HG03066 (cell line): ENCODE results near the gene TTC12.
"Not testable (repeated sequence)": the region's sequence is repeated elsewhere in the genome, so short reads cannot be mapped to it uniquely, and the experiment has no call there.

Source experiments
- ATAC-seq: cut with Tn5 transposase; IDR thresholded peaks from one replicate; pipeline ENCODE4 v1.9.1; 2021; ENCODE audit warnings: low read depth; ENCODE audit not compliant: unreplicated experiment

TTC12 gene

DNA sequence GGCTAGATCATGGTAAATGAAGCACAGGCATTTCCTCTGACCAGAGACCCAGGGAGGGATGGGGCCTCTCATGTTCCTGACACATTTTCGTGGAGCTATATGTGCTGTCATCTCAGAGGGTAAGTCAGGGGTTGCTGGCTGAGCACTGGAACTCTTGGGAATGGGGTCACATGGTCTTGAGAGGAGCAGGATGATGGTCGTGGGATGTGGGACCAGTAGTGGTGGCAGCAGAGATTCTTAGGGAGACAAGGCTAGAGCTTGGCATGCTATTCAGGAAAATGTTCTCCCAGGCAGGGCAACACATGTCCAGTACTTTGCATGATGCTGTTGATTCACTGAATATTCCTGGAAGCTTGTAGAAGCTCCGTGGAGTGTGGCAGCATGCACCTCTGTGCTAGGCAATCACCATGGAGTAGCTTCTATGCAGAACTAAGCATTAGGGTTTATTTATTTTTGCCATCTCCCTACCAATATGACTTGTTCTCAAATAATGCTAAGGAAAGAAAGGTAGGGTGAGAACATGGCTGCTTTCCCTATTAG is 31.4 kb upstream of the TTC12 start:
- no peak for ATAC-seq

DNA sequence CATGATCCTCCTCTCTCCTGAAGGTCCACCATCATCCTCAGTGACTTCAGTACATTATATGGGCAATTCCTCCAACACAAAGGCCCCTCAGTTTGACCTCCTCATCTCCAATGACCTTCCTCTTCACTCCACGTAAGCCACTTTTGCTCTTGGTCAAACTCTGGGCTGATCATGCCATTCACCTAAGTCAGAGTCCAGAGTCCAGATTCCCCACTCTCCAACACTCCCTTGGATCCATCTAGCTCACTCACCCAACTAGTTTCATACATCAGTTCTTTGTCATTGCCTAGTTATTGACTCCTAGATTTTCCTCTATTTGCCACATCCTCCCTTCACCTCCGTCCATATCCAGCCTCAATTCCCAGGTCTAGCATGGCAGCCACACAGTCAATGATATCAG is 30.5 kb upstream of the TTC12 start:
- no peak for ATAC-seq

DNA sequence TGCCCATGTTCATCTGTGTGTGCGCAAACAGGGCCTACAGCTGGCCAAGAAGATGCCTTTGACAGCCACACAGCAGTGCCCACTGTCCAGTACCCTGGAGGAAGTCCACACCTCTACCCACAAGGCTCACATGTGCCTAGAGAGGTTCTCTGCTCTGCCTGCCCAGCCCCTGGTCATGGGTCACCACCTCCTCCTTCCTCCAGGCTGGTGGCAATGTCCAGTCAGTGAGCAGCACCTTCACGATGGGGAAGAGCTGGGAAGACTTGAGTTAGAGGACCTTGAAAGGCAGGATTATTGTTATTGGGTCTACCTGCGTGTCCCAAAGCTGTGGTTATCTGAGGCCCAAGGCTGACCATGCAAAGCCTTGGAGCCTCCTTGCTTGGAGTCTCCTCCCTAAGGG is 28.4 kb upstream of the TTC12 start:
- no peak for ATAC-seq

GRCh38 chr11:113286509-113287497 is 27.6 kb upstream of the TTC12 start:
- no peak for ATAC-seq

GRCh38 chr11:113287801-113288200 is 26.6 kb upstream of the TTC12 start:
- ATAC-seq = no peak

DNA sequence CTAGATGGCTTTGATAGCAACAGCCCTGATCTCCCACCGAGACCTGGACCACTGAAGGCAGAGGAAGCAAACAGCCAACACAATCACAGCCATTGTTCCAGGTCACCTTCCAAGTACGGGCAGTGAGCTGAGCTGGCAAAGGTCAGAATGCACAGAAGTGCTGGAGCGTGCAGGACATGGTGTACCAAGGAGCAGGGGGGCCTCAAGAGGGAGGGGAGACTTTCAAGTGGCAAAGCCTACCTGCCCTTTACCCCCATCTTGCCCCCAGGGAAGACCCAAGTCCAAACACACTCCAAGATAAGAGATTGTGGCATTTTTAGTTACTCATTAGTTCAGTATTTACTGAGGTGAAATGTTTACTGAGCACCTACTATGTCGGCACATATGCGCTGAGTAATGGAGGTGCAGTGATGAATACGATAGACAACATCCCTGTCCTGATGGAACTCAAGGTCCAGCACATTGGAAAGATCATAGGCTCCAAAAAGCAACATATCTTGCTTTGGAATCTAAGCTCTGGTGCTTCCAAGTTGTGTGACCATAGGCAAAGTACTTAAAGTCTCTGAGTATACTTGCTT is 26.0 kb upstream of the TTC12 start:
- no peak for ATAC-seq

DNA sequence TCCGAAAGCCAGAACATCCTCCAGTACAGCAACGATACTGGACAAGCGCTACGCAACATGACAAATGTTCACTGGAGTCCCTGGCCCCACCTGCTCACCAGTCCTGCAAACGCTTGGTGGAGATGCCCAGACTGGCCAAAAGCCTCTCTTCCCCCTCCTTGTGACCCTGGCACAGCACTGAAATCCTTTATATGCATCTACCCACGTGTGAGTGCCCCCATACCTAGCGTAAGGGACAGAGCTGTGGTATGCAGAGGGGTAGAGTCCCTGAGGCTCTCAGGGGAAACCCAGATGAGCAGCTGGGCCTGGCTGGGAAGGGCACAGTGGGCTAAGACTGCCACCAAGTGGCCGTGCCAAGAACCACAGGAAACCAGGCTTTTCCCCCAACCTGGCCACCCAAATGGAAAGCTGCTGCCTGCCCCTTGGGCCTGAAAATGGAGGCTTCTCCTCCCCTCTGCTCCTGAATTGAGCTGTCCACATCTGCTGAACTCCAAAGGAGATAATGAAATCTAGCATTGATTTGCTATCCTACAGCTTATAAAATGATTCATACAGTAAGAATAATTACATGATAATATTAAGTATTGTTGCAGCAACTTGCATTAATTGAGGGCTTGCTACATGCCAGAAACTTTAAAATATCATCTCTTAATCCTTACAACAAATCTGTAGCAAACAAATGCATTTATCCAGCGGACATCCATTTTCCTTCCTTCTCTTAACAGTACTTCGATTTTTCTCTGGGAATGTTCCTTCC is 24.8 kb upstream of the TTC12 start:
- peak; percentile 94 for ATAC-seq

GRCh38 chr11:113293936-113294335 is 20.4 kb upstream of the TTC12 start:
- no peak for ATAC-seq

DNA sequence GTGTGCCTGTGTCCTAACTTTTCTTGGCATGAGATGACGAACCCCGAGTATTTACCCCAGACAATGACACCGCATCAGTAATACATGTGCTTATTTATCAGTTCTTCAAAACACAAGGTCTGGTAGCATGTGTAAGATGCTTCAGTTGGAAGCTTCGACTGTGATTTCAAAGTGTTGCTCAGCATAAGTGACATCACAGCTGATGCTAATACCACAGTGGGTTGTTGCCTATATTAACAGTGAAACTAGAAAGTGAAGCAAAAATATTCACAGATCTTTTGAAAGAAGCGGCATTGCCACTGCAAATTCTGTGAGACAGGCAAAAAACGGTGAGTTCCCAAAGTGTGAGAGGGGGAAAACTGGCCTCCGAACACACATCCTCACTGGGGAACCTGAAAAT is 18.4 kb upstream of the TTC12 start:
- ATAC-seq = no peak

DNA sequence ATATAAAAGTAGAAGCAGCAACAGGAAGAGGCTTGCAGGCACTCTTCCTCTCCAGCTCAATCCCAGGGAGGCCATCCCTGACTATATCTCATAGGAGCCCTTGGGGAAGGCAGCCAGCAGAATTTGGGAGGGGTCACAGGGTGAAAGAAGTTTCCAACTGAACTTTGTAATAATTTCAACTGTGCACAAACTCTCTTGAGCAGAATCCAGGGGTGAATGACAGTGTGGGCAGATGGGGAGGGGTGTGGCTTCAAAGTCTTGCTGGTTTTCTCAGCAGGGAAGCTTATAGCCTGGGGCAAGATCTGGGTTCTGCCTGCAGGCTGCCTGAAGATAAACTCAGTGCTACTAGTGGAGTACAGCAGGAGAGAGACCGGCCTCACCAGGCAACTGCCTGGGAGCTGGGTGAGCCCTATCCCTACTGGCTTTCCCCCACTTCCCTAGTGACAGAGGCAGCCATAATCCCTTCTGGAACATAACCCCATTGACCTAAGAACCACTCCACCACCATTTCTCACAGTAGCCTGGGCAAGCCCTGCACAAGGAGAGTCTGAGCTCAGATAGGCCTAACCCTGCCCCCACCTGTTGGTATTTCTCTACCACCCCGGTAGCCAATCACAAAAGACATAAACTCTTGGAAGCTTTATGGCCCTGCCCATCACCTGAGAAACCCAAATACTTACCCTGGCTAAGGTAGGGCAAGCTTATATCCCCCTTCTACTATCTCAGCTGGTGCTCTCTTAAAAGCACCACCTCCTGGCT is 17.8 kb upstream of the TTC12 start:
- ATAC-seq = no peak

DNA sequence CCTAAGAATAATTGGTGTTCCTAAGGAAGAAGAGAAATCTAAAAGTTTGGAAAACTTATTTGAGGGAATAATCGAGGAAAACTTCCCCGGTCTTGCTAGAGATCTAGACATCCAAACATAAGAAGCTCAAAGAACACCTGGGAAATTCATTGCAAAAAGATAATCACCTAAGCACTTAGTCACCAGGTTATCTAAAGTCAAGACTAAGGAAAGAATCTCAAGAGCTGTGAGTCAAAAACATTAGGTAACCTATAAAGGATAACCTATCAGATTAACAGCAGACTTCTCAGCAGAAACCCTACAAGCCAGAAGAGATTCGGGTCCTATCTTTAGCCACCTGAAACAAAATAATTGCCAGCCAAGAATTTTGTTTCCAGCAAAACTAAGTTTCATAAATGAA is 15.9 kb upstream of the TTC12 start:
- not testable (repeated sequence) for ATAC-seq

DNA sequence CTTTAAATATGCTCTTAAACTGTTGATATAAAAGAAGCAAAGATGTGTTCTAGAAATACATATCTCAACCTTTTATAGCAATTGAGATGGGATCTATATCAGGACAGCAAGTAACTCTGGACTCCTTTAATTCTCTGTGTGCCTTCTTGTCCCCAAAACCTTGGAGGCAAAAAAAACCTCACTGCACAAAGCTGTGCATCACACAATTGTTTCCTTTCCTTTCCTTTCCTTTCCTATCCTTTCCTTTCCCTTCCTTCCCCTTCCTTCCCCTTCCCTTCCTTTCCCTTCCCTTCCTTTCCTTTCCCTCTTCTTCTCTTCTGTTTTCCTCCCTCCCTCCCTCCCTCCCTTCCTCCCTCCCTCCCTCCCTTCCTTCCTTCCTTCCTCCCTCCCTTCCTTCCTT is 9.5 kb upstream of the TTC12 start:
- no peak for ATAC-seq

GRCh38 chr11:113305440-113306336 is 8.7 kb upstream of the TTC12 start:
- peak; percentile 92 for ATAC-seq

GRCh38 chr11:113308601-113309000 is 5.8 kb upstream of the TTC12 start:
- no peak for ATAC-seq

DNA sequence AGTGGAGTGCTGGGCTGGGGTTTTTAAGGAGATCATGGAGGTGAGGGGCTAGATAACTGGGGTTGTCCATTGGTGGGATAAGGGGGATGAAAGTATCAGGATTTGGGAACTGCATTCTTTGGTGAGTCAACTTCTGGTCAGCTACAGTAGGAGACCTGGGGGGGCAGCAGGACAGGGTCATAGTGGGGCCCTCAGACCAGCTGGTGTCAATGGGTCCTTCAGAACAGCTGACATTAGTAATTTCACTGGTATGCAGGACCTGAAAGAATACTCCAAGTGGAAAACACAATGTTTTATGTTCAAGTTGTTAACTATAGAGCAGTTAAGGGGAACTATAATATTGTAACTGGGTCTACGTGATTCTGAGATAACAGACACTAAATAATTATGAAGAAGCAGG is 2.8 kb upstream of the TTC12 start:
- no peak for ATAC-seq

- no peak for ATAC-seq
These were observed 782 bp upstream of the TTC12 start for GRCh38 chr11:113313601-113314000.

DNA sequence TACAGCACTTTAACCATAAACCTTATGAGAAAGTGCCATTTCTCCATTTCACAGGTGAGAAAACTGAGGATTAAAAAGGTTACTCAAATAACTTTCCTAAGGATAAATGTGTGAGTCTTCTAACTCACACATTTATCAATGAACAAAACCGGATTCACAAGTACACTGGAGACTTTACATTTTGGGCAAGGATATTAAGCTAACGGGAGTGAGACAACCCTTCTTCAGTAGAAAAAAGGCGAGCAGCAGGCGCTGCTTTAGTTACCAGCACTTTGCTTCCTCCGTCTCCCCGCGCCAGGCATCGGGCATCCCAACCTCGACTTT is 356 bp upstream of the TTC12 start:
- no peak for ATAC-seq

- no peak for ATAC-seq
These were observed 1.4 kb downstream of the TTC12 start for GRCh38 chr11:113315811-113316210.

DNA sequence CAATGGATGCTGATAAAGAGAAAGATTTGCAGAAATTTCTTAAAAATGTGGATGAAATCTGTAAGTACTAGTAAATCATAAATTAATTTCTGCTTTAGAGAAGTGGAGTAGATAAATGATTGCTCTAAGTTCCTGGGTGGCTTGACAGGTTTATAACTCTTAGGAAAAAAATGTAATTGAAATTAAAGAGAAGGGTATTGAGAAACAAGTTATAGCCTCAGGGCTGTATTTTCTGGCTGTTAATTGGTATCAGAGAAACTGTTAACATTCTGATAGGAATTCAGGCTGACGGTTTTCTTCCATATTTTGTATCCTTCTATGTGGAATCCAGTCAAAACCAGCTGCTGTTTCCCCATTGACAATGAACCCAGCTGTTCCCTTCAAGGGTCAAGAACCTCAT is 1.9 kb downstream of the TTC12 start:
- no peak for ATAC-seq

DNA sequence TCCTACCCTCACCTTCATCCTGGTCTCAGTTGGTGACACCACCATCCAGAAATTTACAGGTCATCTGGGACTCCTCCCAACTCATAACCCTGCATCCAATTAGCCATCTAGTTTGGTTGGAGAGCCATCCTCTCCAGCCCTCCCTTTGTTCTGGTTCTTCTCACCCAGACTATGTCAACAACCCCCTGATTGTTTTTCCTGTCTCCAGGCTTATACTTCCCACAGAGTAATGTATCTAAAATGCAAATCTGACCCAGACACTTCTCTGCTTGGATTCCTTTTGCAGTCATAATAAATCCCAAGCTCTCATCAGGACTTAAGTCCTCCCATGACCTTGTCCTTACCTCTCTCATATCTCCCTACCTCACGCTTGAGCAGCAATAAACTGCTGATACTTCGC is 3.0 kb downstream of the TTC12 start:
- ATAC-seq = no peak
